HPDE6-E6E7 (cell line): Measurements from ENCODE around the gene MSI1.

Source experiments
- DNase-seq: peaks from one replicate; pipeline ENCODE4 v3.0.0; 2011; ENCODE audit warnings: missing footprints; ENCODE audit errors: extremely low spot score

The MSI1 gene

DNA sequence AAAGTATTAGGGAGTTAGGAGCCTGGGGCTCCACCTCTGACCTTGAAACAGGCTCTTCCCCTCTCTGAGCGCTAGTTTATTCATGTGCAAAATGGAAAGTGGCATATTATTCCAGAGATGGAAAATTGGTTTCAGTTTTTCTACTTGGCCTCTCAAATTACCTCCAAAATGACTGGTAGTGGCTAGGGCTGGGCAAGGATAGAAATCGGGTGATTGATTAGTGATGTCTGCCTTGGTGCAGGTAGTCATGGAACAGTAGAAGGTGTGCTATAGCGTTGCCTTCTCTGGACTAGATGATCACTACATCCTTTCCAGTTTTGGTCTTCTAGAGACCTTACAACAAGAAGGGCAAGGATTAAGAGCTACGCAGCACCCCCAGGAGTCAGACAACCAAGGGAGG lies 8.6 kb upstream of the MSI1 start:
- no peak for DNase-seq

- no peak for DNase-seq
Observed at GRCh38 chr12:120376934-120377572, 8.1 kb upstream of the MSI1 start.

- DNase-seq, result no peak
Observed at GRCh38 chr12:120376416-120376815, 7.5 kb upstream of the MSI1 start.

- no peak for DNase-seq
Observed at GRCh38 chr12:120376009-120376408, 7.0 kb upstream of the MSI1 start.

- DNase-seq, result no peak
Observed at GRCh38 chr12:120373683-120374082, 4.7 kb upstream of the MSI1 start.

DNA sequence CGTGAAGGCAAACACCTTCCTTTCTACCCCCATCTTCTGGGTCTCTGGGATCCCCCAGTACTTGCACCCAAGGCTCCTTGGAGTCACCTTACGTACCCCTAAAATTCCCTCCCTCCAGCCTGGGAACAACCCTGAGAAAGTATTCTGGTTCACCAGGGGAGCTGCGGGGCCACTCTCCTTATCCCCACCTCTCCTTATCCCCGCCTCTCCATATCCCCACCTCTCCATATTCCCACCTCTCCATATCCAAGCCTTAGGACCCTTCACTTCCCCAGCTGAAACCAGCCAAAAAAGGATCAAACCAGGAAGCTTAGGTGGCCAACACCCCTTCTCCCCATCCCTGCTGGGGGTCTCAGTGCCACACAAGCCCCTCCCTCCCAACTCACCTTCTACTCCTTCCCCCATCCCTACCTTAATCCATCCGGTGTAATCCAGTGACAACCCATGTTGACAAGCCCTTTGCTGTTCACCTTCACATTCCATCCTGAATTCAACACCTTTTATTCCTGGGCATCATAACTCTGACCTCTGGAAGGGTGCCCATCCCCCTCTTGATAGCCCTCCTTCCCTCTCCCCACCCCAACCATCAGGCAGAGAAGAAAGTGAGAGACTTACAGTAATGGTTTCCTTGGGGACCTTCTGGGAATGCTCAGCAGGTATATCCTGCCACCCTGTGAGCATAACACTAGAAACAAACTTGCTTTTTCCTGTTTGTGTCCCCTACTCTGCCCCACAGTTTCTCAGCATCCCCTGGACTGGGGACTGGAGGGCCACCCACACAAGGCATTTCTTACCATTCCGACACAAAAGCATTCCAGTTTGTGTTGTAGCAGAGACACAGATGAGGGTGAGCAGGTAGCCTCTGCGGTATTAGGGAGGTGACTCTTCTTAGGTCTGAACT lies 1.6 kb upstream of the MSI1 start:
- no peak for DNase-seq

GRCh38 chr12:120369603-120370342 lies 809 bp upstream of the MSI1 start:
- DNase-seq, result no peak

GRCh38 chr12:120367924-120368788 lies 808 bp downstream of the MSI1 start:
- no peak for DNase-seq

DNA sequence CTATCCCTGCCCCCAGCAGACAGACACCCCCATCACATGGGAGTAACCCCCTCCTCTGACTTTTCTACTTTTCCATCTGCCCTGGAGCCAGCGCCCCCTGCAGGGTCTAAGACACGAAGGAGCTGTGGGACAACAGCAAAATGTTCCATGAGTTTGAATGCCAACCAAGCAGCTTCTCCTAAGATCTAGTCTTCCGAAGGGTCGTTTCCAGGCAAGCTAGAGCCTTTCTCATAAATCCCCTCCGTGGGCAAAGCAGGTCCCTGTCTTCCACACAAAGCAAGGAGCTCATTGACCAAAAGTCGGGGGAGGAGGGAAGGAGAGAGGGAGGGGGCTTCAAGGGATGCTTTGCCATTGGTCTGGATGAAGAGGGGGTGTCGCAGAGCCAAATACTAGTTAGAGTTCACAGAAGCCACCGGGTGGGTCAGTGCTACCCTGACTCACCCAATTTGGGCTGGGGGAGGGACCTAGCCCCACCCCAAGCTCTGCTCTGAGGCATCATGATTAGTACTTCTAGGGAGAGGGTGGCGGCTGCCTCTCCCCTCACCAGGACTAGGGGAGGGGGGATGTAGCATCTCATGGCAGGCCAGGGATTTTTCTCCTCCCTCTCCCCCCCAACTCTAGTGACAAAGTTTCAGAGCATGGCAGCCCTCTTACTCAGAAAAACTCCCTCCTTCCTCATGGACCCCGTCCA lies 1.6 kb downstream of the MSI1 start:
- no peak for DNase-seq

DNA sequence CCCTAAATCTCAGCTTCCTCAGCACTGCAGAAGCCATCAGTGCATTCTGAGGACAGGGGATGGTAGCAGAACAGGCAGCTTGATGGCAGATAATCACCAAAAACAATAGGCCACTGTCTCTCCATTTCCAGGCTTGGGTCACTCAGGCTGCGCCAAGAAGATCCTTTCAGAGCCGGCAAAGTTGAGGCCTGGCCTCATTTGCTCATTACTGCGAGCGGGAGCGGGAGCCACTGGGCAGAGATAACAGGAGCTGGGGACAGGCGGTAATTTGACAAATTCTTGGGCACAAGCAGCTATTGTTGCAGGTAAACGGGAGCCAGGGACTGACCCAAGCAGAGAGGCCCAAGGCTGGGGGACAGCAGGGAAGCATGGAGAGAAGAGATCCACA lies 2.1 kb downstream of the MSI1 start:
- DNase-seq, result no peak

GRCh38 chr12:120366341-120366705 lies 2.6 kb downstream of the MSI1 start:
- DNase-seq, result no peak

DNA sequence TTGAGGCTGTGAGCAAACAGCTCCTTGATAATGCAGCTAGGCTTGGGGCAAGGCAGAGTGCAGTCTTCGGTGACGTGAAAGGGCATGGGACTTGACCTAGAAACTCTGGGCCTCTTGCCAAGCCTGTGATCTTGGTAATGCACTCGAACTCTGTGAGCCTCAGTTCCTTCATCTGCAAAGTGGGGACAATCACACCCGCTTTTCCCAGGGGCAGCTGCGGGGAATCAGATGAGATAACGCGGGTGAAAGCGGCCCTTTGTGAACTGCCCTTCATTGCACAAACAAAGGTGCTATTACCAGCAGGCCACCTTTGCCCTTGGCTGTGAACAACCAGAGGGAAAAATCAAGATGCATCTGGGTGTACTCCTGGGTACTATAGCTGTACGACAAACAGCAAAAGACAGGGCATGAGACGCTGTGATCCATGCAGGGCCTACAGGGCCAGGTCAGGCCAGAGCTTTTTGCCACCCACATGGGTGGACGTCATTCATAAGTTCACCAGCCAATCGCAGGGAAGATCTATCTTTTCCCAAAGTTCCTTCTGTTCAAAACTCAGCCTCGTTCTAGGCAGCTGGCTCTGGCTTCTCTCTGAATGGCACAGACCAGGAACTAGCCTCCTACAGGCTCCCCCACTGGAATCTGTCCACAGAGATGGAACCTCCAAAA lies 3.2 kb downstream of the MSI1 start:
- no peak for DNase-seq

GRCh38 chr12:120364487-120364886 lies 4.5 kb downstream of the MSI1 start:
- DNase-seq, result no peak

GRCh38 chr12:120363274-120363855 lies 5.6 kb downstream of the MSI1 start:
- no peak for DNase-seq

DNA sequence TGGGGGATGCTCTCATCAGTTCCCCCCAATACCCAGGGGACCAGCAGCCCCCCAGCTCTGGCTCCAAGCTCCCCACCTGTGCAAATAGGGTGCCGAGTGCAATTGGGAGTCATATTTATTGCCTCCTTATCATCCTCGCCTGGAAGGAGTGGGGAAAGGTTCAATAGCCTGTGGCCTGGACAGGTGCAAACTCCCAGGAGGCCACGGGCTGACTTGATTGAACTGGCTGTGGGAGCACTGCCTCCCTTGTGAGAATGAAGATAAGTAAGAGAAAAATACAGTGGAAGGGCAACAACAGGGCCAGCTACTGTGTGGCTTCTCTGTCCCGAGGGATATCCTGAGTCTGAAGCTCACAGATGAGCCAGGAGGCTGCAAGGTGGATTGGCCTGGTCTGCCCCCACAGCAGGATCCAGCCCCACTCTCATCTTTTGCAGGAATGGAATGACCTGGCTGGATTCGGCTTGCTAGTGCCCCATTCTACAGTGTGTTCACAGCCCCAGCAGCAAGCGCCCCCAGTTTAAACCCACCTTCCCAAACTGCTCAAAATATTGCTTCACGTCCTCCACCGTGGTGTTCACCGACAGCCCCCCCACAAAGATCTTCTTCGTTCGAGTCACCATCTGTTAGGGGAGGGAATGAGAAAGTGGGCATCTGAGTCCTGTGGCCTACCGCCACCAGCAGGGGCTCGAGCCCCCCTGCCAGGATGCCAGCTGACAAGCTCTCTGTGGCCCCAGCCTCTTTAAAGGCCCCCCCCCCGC lies 6.3 kb downstream of the MSI1 start:
- no peak for DNase-seq

DNA sequence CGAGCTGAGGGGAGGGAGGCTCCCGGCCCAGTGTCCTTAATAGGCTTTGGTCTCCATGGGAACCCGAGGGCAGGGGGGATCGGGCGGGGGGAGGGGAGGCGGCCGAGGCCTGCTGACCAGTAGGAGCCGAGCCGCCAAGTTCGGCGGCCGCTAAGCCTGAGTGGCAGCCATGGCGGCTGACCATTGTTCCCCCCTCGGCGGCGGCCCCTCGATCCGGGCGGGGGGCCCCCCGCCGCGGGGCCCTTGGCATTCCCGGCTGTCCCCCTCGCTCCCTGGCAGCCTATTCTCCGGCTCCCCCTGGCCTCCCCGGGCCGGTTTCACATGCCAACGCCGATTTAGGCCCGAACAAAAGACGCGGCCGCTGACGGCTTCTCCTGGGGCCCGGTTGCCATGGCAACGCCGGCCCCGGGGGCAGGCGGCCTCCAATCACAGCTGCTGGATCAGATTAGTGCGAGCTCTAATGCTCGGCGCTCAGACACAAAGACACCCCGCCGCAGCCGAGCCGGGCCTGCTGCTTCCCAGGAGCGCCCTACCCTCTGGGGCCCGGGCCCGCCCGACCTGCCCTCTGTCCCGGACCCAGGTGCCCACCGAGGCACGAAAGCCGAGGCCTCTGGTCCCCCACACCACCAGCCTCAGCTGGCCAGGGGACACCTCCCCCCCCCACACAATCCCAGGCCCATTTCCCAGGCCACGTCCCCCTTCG lies 7.3 kb downstream of the MSI1 start:
- no peak for DNase-seq

DNA sequence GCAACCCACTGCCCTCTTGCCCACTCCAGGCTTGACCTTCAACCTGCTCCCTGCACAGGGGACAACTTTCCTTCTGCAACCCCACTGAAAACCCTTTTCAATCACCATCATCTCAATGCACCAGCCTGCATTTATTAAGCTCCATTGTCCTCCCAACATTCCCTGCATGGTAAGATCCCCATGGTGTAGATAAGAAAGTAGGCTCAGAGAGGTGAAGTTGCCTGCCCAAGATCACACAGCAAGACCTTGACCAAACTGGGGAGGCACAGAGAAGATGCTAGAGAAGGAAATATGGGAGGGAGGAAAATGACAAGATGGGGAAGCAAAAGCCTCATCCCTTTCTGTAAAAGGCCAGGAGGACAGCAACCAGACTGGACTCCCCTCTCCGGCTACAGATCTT lies 9.8 kb downstream of the MSI1 start:
- DNase-seq, result no peak

DNA sequence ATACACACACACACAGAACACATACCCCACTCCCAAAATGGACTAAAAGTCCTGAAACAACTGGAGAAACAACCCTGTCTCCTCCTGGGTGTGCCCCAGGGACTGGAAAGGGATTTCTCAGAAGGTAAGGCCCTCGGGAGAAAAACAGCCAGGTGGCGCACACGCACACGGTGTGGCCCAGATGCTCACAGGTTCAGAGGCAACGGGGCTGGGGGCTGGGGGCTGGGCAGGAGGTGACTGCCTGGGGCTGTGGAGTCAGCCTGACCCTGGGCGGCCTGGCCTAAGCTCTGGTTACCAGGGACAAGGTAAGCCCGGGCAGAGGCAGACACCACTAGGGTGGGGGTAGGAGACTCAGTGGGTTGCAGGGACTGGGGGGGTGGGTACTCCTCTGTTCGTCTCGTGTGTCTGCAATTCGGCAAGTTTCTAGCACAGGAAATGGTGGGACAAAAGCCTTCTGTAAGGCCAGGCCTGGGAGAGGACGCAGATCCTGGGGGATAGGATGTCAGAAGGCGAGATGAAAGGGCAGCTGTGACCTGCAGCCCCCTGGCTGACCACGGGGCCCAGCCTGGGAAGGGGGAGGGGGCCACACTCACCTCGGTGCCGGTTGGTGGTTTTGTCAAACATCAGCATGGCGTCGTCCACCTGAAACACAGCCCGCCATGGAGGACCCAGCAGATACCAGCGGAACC lies 10.4 kb downstream of the MSI1 start:
- no peak for DNase-seq
